Spleen (tissue), 11 donors: ENCODE results near the gene ADGRL3. TPM values are rescaled to one million over a fixed set of nuclear protein-coding genes. Genes with fewer than 3 reads are reported as not detected.

Experiments
- DNase-seq: peaks from one replicate; pipeline ENCODE4 v3.0.0-alpha.2; 2020
- H3K27ac ChIP-seq, 8 donors: fragments of 200-600 bp; sonication (generic) in 7 of 8; 1 replicate in 4 of 8; 2 replicates in 4 of 8; pipeline versions ENCODE4 v1.5.0 to v1.8.0; 2016 to 2021; ENCODE audit warnings: inconsistent platforms in 4 of 8, mild to moderate bottlenecking in 4 of 8, moderate library complexity in 1 of 8
- H3K27me3 ChIP-seq, 7 donors: fragments of 200-600 bp; sonication (generic) in 6 of 7; replicated peaks in 1 of 7; 1 replicate in 4 of 7; 2 replicates in 3 of 7; pipeline versions ENCODE4 v1.5.0 to v1.8.0; 2016 to 2021; ENCODE audit warnings: inconsistent platforms in 3 of 7, mild to moderate bottlenecking in 1 of 7
- H3K36me3 ChIP-seq, 6 donors: fragments of 200-600 bp; sonication (generic) in 5 of 6; 1 replicate in 4 of 6; 2 replicates in 2 of 6; pipeline versions ENCODE4 v1.5.0 to v1.8.0; 2016 to 2021; ENCODE audit warnings: inconsistent platforms in 2 of 6
- H3K4me1 ChIP-seq, 6 donors: fragments of 200-600 bp; sonication (generic) in 5 of 6; 1 replicate in 3 of 6; 2 replicates in 3 of 6; pipeline versions ENCODE4 v1.5.0 to v1.8.0; 2016 to 2021; ENCODE audit warnings: inconsistent platforms in 3 of 6
- H3K4me3 ChIP-seq, 8 donors: fragments of 200-600 bp; sonication (generic) in 7 of 8; 1 replicate in 4 of 8; 2 replicates in 4 of 8; pipeline versions ENCODE4 v1.5.0 to v1.8.0; 2016 to 2021; ENCODE audit warnings: inconsistent platforms in 4 of 8, mild to moderate bottlenecking in 4 of 8, moderate library complexity in 2 of 8
- H3K9me3 ChIP-seq, 8 donors: fragments of 200-600 bp; sonication (generic) in 7 of 8; 1 replicate in 4 of 8; 2 replicates in 4 of 8; pipeline versions ENCODE4 v1.5.0 to v1.8.0; 2016 to 2021; ENCODE audit warnings: inconsistent platforms in 4 of 8
- CTCF ChIP-seq, 11 experiments: fragments of 200-600 bp in 7 of 11; fragments of 450-650 bp in 4 of 11; sonication (generic) in 4 of 11; IDR thresholded peaks in 8 of 11; conservative IDR thresholded peaks in 3 of 11; 1 replicate in 7 of 11; 2 replicates in 4 of 11; pipeline versions ENCODE4 v1.4.0 to v1.8.0; 2016 to 2021; ENCODE audit warnings: antibody characterized with exemption in 11 of 11, inconsistent platforms in 4 of 11, mild to moderate bottlenecking in 1 of 11
- POLR2A ChIP-seq, 3 donors: fragments of 450-650 bp; IDR thresholded peaks; one replicate each; pipeline ENCODE4 v1.5.1; 2017; ENCODE audit warnings: antibody characterized with exemption in 3 of 3, mild to moderate bottlenecking in 1 of 3
- POLR2AphosphoS5 ChIP-seq, 3 donors: sonication (generic); formaldehyde crosslinking; IDR thresholded peaks; one replicate each; pipeline ENCODE4 v1.5.1; 2017; ENCODE audit warnings: antibody characterized with exemption in 3 of 3
- WGBS, 5 donors: extraction: QIAGEN DNeasy Blood & Tissue Kit in 3 of 5; methylation state at CpG; one replicate each; pipeline versions ENCODE4 v1.1.5 to v1.1.7; 2013 to 2018; 5-methylcytosine and 5-hydroxymethylcytosine counted together
- intact Hi-C: fragments of 100-400 bp; cut with DNase I; formaldehyde crosslinking; loops from one replicate; pipeline ENCODE4 v1.15.0; 2023; ENCODE audit warnings: low total_unique reads
- polyA plus RNA-seq, 3 donors: library from polyadenylated mRNA; stranded (reverse); fragments of 200-250 nt; gene quantifications; one replicate each; pipeline ENCODE4 v1.2.1, GENCODE V29; 2013
- total RNA-seq, 7 donors: library from RNA; depleted of rRNA in 3 of 7; stranded (reverse); fragments of >200 nt in 3 of 7; fragmentation: NEBNext Ultra II Directional in 4 of 7; extraction: Animal tissue kit (Norgen Biotek cat#: 25700) in 4 of 7; gene quantifications; one replicate each; pipeline versions ENCODE4 v1.1.0 to v1.2.1, GENCODE V29; 2016 to 2021
- donor health status: healthy with polysubstance abuse.
- donor health status: DM: no; HTN: no; CAD: no; lungs with moderate emphysema.
- donor health status: DM: no; HTN: no; CAD: no.
- donor health status: Bipolar disorder and iron deficiency.
- donor health status: healthy.
- donor health status: DM: no; HTN: no; CAD: no.
- donor health status: DM: yes; HTN: yes; CAD: no.

ADGRL3 gene
- total and polyA plus RNA-seq, 10 donors, result 0.09 to 0.92 (median 0.46) TPM; not detected in 1

- no peak overlapping the region for H3K27ac ChIP-seq
- no peaks in the 10 kb centered on the region for H3K36me3 ChIP-seq
- H3K4me1 ChIP-seq, result no peaks in the 10 kb centered on the region
- peaks cover 0 to 4% (median 0%) of the 10 kb centered on the region in 8 donors for H3K9me3 ChIP-seq
- no peaks in the 10 kb centered on the region for H3K27me3 ChIP-seq
- WGBS, 5 donors, result 52 to 79% (median 60%) methylated on average over 4 of the region's 4 CpGs
- TF ChIP-seq CTCF (IDR thresholded peaks at IDR 0.05 in 8 of 11, conservative IDR thresholded peaks at IDR 0.05 in 3 of 11) (no peak), POLR2A (IDR thresholded peaks at IDR 0.05) (no peak), POLR2AphosphoS5 (IDR thresholded peaks at IDR 0.05) (no peak)
- H3K4me3 ChIP-seq, result no peak overlapping the region
- intact Hi-C loops, result no loop called here
- no peak for DNase-seq
These were observed 45.1 kb downstream of the ADGRL3 start for GRCh38 chr4:61245069-61245714.

- Histone ChIP-seq H3K27ac (no peak overlapping the region), H3K9me3 (peaks cover 0 to 4% (median 0%) of the 10 kb centered on the region in 8 donors)
- DNase-seq, result no peak
These were observed 45.9 kb downstream of the ADGRL3 start for GRCh38 chr4:61246034-61246433.

GRCh38 chr4:61248705-61249104 lies 48.6 kb downstream of the ADGRL3 start:
- H3K4me3 ChIP-seq, result no peak overlapping the region
- TF ChIP-seq CTCF (IDR thresholded peaks at IDR 0.05 in 8 of 11, conservative IDR thresholded peaks at IDR 0.05 in 3 of 11) (no peak), POLR2A (IDR thresholded peaks at IDR 0.05) (no peak), POLR2AphosphoS5 (IDR thresholded peaks at IDR 0.05) (no peak)
- H3K9me3 ChIP-seq, result peaks cover 0 to 4% (median 0%) of the 10 kb centered on the region in 8 donors
- no peak overlapping the region for H3K27ac ChIP-seq
- WGBS, 5 donors, result 71 to 78% (median 73%) methylated on average over 8 of the region's 8 CpGs
- no peaks in the 10 kb centered on the region for H3K27me3 ChIP-seq
- DNase-seq, result no peak
- no peaks in the 10 kb centered on the region for H3K4me1 ChIP-seq
- no peaks in the 10 kb centered on the region for H3K36me3 ChIP-seq
- intact Hi-C loops, result no loop called here

More at GRCh38 chr4:61246034-61246433, 45.9 kb downstream of the ADGRL3 start:
- Histone ChIP-seq H3K4me1 (no peaks in the 10 kb centered on the region), H3K4me3 (no peak overlapping the region), H3K36me3 (no peaks in the 10 kb centered on the region), H3K27me3 (no peaks in the 10 kb centered on the region)
- intact Hi-C loops, result no loop called here
- WGBS, 5 donors, result 74 to 89% (median 87%) methylated on average over 1 of the region's 1 CpG
- TF ChIP-seq POLR2AphosphoS5 (IDR thresholded peaks at IDR 0.05), result no peak
- no peak for TF ChIP-seq CTCF (IDR thresholded peaks at IDR 0.05 in 8 of 11, conservative IDR thresholded peaks at IDR 0.05 in 3 of 11)
- TF ChIP-seq POLR2A (IDR thresholded peaks at IDR 0.05), result no peak

- H3K4me3 ChIP-seq, result no peak overlapping the region
- no peak for DNase-seq
- H3K27ac ChIP-seq, result no peak overlapping the region
- no peaks in the 10 kb centered on the region for H3K4me1 ChIP-seq
- WGBS, 5 donors, result 67 to 85% (median 82%) methylated on average over 6 of the region's 6 CpGs
- TF ChIP-seq POLR2AphosphoS5 (IDR thresholded peaks at IDR 0.05) (no peak), CTCF (IDR thresholded peaks at IDR 0.05 in 8 of 11, conservative IDR thresholded peaks at IDR 0.05 in 3 of 11) (no peak), POLR2A (IDR thresholded peaks at IDR 0.05) (no peak)
- no peaks in the 10 kb centered on the region for H3K36me3 ChIP-seq
- H3K9me3 ChIP-seq, result peaks cover 0 to 4% (median 0%) of the 10 kb centered on the region in 8 donors
- no peaks in the 10 kb centered on the region for H3K27me3 ChIP-seq
- intact Hi-C loops, result no loop called here
These were observed 51.0 kb downstream of the ADGRL3 start for GRCh38 chr4:61251129-61251528.
